ENCODE results near the gene BCKDHB. TPM values are rescaled to one million over a fixed set of nuclear protein-coding genes. Genes with fewer than 3 reads are reported as not detected.

The BCKDHB gene
- total and polyA plus RNA-seq, 2 donors (not counting 3 experiments of a cell fraction or from before 2014, with no cell fraction given) = 5.6 to 12.2 TPM

DNA sequence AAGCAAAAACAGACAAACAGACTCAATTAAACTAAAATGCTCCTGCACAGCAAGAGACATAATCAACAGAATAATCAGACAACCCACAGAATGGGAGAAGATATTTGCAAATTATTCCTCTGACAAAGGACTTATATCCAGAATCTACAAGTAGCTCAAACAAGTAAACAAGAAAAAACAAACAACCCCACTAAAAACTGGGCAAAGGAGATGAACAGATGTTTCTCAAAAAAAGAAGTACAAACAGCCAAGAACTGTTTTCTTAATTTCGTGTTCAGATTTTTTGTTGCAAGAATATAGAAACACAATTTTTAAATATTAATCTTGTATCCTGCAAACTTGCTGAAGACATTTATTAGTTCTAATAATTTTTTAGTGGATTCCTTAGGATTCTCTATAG lies 274.1 kb downstream of the BCKDHB start:
- H3K9me1 ChIP-seq (replicated peaks; ENCODE audit: control insufficient read depth, extremely low read depth, insufficient read depth, low read length) = no peaks in the 10 kb centered on the region
- H4K20me1 ChIP-seq (replicated peaks; ENCODE audit: control insufficient read depth, extremely low read depth, insufficient read depth, low read length) = no peaks in the 10 kb centered on the region
- H3K9ac ChIP-seq (replicated peaks; ENCODE audit: extremely low read depth, insufficient read depth, low read length) = no peak overlapping the region
- no peaks in the 10 kb centered on the region for H3K27me3 ChIP-seq (ENCODE audit: control insufficient read depth in 2 of 2, insufficient read depth in 2 of 2, low read length in 2 of 2)
- CTCF ChIA-PET = no interaction called here
- TF ChIP-seq FOS (IDR thresholded peaks at IDR 0.05; ENCODE audit: borderline replicate concordance, insufficient read depth, low read length) (no peak), GATA2 (IDR thresholded peaks at IDR 0.05; ENCODE audit: insufficient read depth, insufficient read length, low read depth, low read length) (no peak), JUN (IDR thresholded peaks at IDR 0.05; ENCODE audit: borderline replicate concordance, insufficient read depth, insufficient read length, low read depth) (no peak), POLR2A (IDR thresholded peaks at IDR 0.05; ENCODE audit: low read depth, low read length) (no peak), EZH2 (IDR thresholded peaks at IDR 0.05; ENCODE audit: borderline replicate concordance, low read depth, low read length, severe bottlenecking) (no peak)
- no peak for DNase-seq (ENCODE audit: low read depth, low spot score)
- H3K27ac ChIP-seq (ENCODE audit: insufficient read depth, low read depth, low read length) = no peak overlapping the region
- BruUV-seq (replicated peaks) = no TSS peak
- FAIRE-seq = no peak
- H3K4me1 ChIP-seq (ENCODE audit: control insufficient read depth, extremely low read depth, insufficient read depth, low read length) = no peaks in the 10 kb centered on the region
- no peaks in the 10 kb centered on the region for H3K36me3 ChIP-seq (ENCODE audit: control insufficient read depth in 2 of 2, extremely low read depth in 1 of 2, insufficient read depth in 2 of 2, low read length in 2 of 2)
- POLR2A ChIA-PET = no interaction called here
- H3K79me2 ChIP-seq (ENCODE audit: control insufficient read depth, insufficient read depth, low read length) = no peaks in the 10 kb centered on the region
- no peaks in the 10 kb centered on the region for H3K9me3 ChIP-seq (replicated peaks; ENCODE audit: control insufficient read depth, insufficient read depth, low read length)
- dilution Hi-C loops (cut with MboI; ENCODE audit: extremely low pct_ligation_motif_present, low sequenced_read_pairs) = no loop called here
- no peak overlapping the region for H2AFZ ChIP-seq (ENCODE audit: low read depth, low read length)
- no peak overlapping the region for H3K4me2 ChIP-seq (ENCODE audit: insufficient read depth, low read length)
- no peak overlapping the region for H3K4me3 ChIP-seq (replicated peaks in 1 of 3; ENCODE audit: insufficient read depth in 1 of 3, low read depth in 1 of 3, low read length in 3 of 3)
- intact Hi-C loops (cut with micrococcal nuclease) = no loop called here

DNA sequence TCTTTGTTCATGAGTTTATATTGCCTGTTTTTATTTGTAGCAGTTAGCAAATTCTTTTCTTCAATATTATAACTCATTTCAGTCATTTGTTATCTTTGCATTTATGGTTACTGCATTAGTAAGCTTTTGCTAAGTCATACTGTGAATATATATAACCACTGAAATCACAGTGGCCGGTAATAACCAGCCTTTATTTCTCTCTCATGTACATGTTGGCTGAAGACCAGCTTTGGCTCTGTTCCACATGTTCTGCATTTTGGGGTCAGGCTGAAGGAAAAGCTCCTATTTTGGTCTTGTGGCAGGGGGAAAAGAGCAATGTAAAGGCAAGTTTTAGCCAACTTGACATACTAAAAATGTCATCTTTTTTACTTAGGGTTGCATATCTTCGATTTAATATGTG lies 276.3 kb downstream of the BCKDHB start:
- Histone ChIP-seq H3K36me3 (ENCODE audit: control insufficient read depth in 2 of 2, extremely low read depth in 1 of 2, insufficient read depth in 2 of 2, low read length in 2 of 2) (no peaks in the 10 kb centered on the region), H3K9me3 (replicated peaks; ENCODE audit: control insufficient read depth, insufficient read depth, low read length) (no peaks in the 10 kb centered on the region), H3K27me3 (ENCODE audit: control insufficient read depth in 2 of 2, insufficient read depth in 2 of 2, low read length in 2 of 2) (no peaks in the 10 kb centered on the region), H3K4me2 (ENCODE audit: insufficient read depth, low read length) (no peak overlapping the region), H3K9ac (replicated peaks; ENCODE audit: extremely low read depth, insufficient read depth, low read length) (no peak overlapping the region), H3K79me2 (ENCODE audit: control insufficient read depth, insufficient read depth, low read length) (no peaks in the 10 kb centered on the region), H4K20me1 (replicated peaks; ENCODE audit: control insufficient read depth, extremely low read depth, insufficient read depth, low read length) (no peaks in the 10 kb centered on the region), H3K9me1 (replicated peaks; ENCODE audit: control insufficient read depth, extremely low read depth, insufficient read depth, low read length) (no peaks in the 10 kb centered on the region), H3K4me3 (replicated peaks in 1 of 3; ENCODE audit: insufficient read depth in 1 of 3, low read depth in 1 of 3, low read length in 3 of 3) (no peak overlapping the region), H3K4me1 (ENCODE audit: control insufficient read depth, extremely low read depth, insufficient read depth, low read length) (no peaks in the 10 kb centered on the region), H2AFZ (ENCODE audit: low read depth, low read length) (no peak overlapping the region), H3K27ac (ENCODE audit: insufficient read depth, low read depth, low read length) (no peak overlapping the region)
- no TSS peak for BruUV-seq (replicated peaks)
- CTCF ChIA-PET = interaction anchor here (1.0 kb wide), 1 partner anchor 9 kb away, joined by 3 read pairs; no protein-coding TSS in a partner anchor
- no peak for TF ChIP-seq EZH2 (IDR thresholded peaks at IDR 0.05; ENCODE audit: borderline replicate concordance, low read depth, low read length, severe bottlenecking)
- TF ChIP-seq MYC (IDR thresholded peaks at IDR 0.05; ENCODE audit: low read depth, low read length) = no peak
- no peak for TF ChIP-seq POLR2AphosphoS5 (IDR thresholded peaks at IDR 0.05; ENCODE audit: insufficient read depth, low read depth, low read length)
- TF ChIP-seq, protein P1, sequence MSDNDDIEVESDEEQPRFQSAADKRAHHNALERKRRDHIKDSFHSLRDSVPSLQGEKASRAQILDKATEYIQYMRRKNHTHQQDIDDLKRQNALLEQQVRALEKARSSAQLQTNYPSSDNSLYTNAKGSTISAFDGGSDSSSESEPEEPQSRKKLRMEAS (IDR thresholded peaks at IDR 0.05; ENCODE audit: insufficient read depth, insufficient read length) = no peak
- TF ChIP-seq JUN (IDR thresholded peaks at IDR 0.05; ENCODE audit: borderline replicate concordance, insufficient read depth, insufficient read length, low read depth) = no peak
- TF ChIP-seq GATA2 (IDR thresholded peaks at IDR 0.05; ENCODE audit: insufficient read depth, insufficient read length, low read depth, low read length) = no peak
- TF ChIP-seq POLR2A (IDR thresholded peaks at IDR 0.05; ENCODE audit: low read depth, low read length) = no peak
- TF ChIP-seq, protein P2, sequence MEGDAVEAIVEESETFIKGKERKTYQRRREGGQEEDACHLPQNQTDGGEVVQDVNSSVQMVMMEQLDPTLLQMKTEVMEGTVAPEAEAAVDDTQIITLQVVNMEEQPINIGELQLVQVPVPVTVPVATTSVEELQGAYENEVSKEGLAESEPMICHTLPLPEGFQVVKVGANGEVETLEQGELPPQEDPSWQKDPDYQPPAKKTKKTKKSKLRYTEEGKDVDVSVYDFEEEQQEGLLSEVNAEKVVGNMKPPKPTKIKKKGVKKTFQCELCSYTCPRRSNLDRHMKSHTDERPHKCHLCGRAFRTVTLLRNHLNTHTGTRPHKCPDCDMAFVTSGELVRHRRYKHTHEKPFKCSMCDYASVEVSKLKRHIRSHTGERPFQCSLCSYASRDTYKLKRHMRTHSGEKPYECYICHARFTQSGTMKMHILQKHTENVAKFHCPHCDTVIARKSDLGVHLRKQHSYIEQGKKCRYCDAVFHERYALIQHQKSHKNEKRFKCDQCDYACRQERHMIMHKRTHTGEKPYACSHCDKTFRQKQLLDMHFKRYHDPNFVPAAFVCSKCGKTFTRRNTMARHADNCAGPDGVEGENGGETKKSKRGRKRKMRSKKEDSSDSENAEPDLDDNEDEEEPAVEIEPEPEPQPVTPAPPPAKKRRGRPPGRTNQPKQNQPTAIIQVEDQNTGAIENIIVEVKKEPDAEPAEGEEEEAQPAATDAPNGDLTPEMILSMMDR (IDR thresholded peaks at IDR 0.05; ENCODE audit: extremely low read depth in 1 of 2, insufficient read depth in 1 of 2, low read depth in 1 of 2, low read length in 2 of 2) = no peak
- TF ChIP-seq FOS (IDR thresholded peaks at IDR 0.05; ENCODE audit: borderline replicate concordance, insufficient read depth, low read length) = no peak
- dilution Hi-C loops (cut with MboI; ENCODE audit: extremely low pct_ligation_motif_present, low sequenced_read_pairs) = no loop called here
- POLR2A ChIA-PET = interaction anchor here (0.7 kb wide), 1 partner anchor 96 kb away, joined by 4 read pairs; no protein-coding TSS in a partner anchor
- DNase-seq (ENCODE audit: low read depth, low spot score) (peak; percentile 82), FAIRE-seq (no peak)
- intact Hi-C loops (cut with micrococcal nuclease) = no loop called here

Measured in endothelial cell of umbilical vein (primary cell).